ENCODE data around the gene ORAI3.
A peak's percentile ranks its signal among the peaks of the same experiment; 100 is the strongest.

DNA sequence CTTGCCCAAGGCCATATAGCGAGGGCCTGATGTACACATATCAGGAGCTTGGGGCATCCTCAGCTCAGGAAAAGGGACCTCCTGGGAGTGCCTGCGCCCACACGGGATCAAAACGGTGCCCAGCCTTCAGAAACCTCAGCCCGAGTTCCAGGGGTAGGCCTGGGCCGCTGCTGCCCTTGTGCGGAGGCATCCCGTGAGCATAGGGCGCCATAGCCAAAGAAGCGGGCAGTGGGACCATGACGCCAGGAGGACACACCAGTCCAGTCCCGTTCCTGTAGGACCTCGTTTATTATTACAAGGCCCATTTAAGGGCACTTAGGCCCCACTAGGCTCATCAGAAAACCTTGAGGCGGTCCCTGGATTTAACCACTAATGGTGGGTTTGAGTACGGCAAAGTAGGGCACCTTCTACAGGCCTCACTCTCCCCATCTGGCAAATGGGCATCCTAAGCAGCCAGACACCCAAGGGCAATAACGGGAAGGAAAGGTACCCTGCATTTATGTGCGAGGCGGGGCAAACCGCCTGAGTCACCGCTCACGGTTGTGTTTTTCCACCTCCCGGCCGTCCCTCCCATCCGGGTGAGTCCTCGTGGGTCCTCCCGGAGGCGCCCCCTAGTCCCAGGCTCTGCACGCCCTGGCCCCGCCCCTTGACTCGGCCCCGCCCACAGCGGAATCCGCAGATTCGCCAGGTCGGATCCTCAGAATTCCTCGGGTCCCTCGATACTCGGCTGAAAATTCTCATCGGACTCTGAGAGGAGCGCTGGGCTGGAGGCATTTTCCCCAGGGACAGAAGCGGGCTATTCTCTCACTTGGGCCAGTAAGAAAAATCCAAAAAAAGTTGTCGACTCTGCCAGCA, 8.0 kb downstream of the ORAI3 start:
- TF ChIP-seq POLR2A (IDR thresholded peaks at IDR 0.05), result no peak
- TF ChIP-seq, protein P1, sequence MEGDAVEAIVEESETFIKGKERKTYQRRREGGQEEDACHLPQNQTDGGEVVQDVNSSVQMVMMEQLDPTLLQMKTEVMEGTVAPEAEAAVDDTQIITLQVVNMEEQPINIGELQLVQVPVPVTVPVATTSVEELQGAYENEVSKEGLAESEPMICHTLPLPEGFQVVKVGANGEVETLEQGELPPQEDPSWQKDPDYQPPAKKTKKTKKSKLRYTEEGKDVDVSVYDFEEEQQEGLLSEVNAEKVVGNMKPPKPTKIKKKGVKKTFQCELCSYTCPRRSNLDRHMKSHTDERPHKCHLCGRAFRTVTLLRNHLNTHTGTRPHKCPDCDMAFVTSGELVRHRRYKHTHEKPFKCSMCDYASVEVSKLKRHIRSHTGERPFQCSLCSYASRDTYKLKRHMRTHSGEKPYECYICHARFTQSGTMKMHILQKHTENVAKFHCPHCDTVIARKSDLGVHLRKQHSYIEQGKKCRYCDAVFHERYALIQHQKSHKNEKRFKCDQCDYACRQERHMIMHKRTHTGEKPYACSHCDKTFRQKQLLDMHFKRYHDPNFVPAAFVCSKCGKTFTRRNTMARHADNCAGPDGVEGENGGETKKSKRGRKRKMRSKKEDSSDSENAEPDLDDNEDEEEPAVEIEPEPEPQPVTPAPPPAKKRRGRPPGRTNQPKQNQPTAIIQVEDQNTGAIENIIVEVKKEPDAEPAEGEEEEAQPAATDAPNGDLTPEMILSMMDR (IDR thresholded peaks at IDR 0.05), result peak in 1 of 2 donors; percentile 10
- no peak for TF ChIP-seq POLR2AphosphoS5 (IDR thresholded peaks at IDR 0.05)
